H9 (cell line): ENCODE measurements around the gene ANO2. TPM values are rescaled to one million over a fixed set of nuclear protein-coding genes. Genes with fewer than 3 reads are reported as not detected.

Source experiments
- DNase-seq: peaks from one replicate; pipeline ENCODE4 v3.0.0-alpha.2; 2017
- H2AFZ ChIP-seq: one replicate; pipeline ENCODE4 v1.6.1; 2013; ENCODE audit warnings: mild to moderate bottlenecking, low read length, control low read depth, moderate library complexity
- H2AK5ac ChIP-seq: 2 replicates; pipeline ENCODE4 v1.6.1; 2013; ENCODE audit warnings: low read length, control low read depth, mixed read lengths; ENCODE audit not compliant: insufficient read length
- H2BK120ac ChIP-seq: one replicate; pipeline ENCODE4 v1.6.1; 2013; ENCODE audit warnings: low read depth, mild to moderate bottlenecking, low read length, control low read depth, inconsistent platforms; ENCODE audit not compliant: poor library complexity, severe bottlenecking
- H2BK12ac ChIP-seq: 2 replicates; pipeline ENCODE4 v1.6.1; 2013; ENCODE audit warnings: low read length, control low read depth, mixed read lengths, low read depth; ENCODE audit not compliant: insufficient read length
- H2BK15ac ChIP-seq: 2 replicates; pipeline ENCODE4 v1.6.1; 2013; ENCODE audit warnings: low read depth, low read length, control low read depth
- H2BK20ac ChIP-seq: one replicate; pipeline ENCODE4 v1.6.1; 2013; ENCODE audit warnings: low read depth, mild to moderate bottlenecking, low read length, control low read depth, inconsistent platforms; ENCODE audit not compliant: poor library complexity, severe bottlenecking
- H2BK5ac ChIP-seq: 2 replicates; pipeline ENCODE4 v1.6.1; 2013; ENCODE audit warnings: low read length, control low read depth, mixed read lengths; ENCODE audit not compliant: insufficient read length
- H3K14ac ChIP-seq: 2 replicates; pipeline ENCODE4 v1.6.1; 2013; ENCODE audit warnings: low read length, control low read depth; ENCODE audit not compliant: insufficient read depth
- H3K18ac ChIP-seq: 2 replicates; pipeline ENCODE4 v1.6.1; 2013; ENCODE audit warnings: low read depth, mild to moderate bottlenecking, mixed read lengths, low read length, control low read depth; ENCODE audit not compliant: insufficient read length
- H3K23ac ChIP-seq: 2 replicates; pipeline ENCODE4 v1.6.1; 2013; ENCODE audit warnings: low read length, control low read depth, mixed read lengths, low read depth; ENCODE audit not compliant: insufficient read length
- H3K23me2 ChIP-seq: 2 replicates; pipeline ENCODE4 v1.6.1; 2013; ENCODE audit warnings: low read depth, mild to moderate bottlenecking, mixed read lengths, low read length, control low read depth; ENCODE audit not compliant: insufficient read length, poor library complexity, severe bottlenecking
- H3K27ac ChIP-seq: 2 replicates; pipeline ENCODE4 v1.5.1; 2013; ENCODE audit warnings: low read length, control low read depth, mixed read lengths, low read depth; ENCODE audit not compliant: insufficient read length
- H3K27me3 ChIP-seq: 2 replicates; pipeline ENCODE4 v1.6.1; 2013; ENCODE audit warnings: low read length, control low read depth, inconsistent platforms; ENCODE audit not compliant: insufficient read depth
- H3K4ac ChIP-seq: 2 replicates; pipeline ENCODE4 v1.6.1; 2013; ENCODE audit warnings: low read depth, mild to moderate bottlenecking, control low read depth, inconsistent platforms, low read length, moderate library complexity
- H3K4me1 ChIP-seq: 2 replicates; pipeline ENCODE4 v1.6.1; 2013; ENCODE audit warnings: low read length, control low read depth, inconsistent platforms; ENCODE audit not compliant: insufficient read depth
- H3K4me2 ChIP-seq: 2 replicates; pipeline ENCODE4 v1.6.1; 2013; ENCODE audit warnings: low read length, control low read depth, mixed read lengths; ENCODE audit not compliant: insufficient read length, insufficient read depth
- H3K56ac ChIP-seq: 2 replicates; pipeline ENCODE4 v1.6.1; 2013; ENCODE audit warnings: low read depth, mild to moderate bottlenecking, mixed read lengths, low read length, control low read depth; ENCODE audit not compliant: insufficient read length
- H3K79me1 ChIP-seq: 2 replicates; pipeline ENCODE4 v1.6.1; 2013; ENCODE audit warnings: low read depth, mild to moderate bottlenecking, moderate library complexity, low read length, control low read depth, inconsistent platforms; ENCODE audit not compliant: insufficient read depth, poor library complexity, severe bottlenecking
- H3K79me2 ChIP-seq: 2 replicates; pipeline ENCODE4 v1.6.1; 2013; ENCODE audit warnings: low read length, control low read depth, inconsistent platforms; ENCODE audit not compliant: insufficient read depth
- H3K9ac ChIP-seq: 2 replicates; pipeline ENCODE4 v1.6.1; 2013; ENCODE audit warnings: low read length, control low read depth, mixed read lengths; ENCODE audit not compliant: insufficient read length; ENCODE audit errors: extremely low read depth
- H3K9me3 ChIP-seq: one replicate; pipeline ENCODE4 v1.6.1; 2013; ENCODE audit warnings: low read depth, low read length, inconsistent platforms; ENCODE audit not compliant: control insufficient read depth
- H3T11ph ChIP-seq: one replicate; pipeline ENCODE4 v1.6.1; 2013; ENCODE audit warnings: mild to moderate bottlenecking, low read length, control low read depth, inconsistent platforms
- H4K20me1 ChIP-seq: one replicate; pipeline ENCODE4 v1.6.1; 2013; ENCODE audit not compliant: control insufficient read depth, insufficient read length, insufficient read depth
- H4K5ac ChIP-seq: 2 replicates; pipeline ENCODE4 v1.6.1; 2013; ENCODE audit warnings: low read depth, mild to moderate bottlenecking, mixed read lengths, low read length, control low read depth; ENCODE audit not compliant: insufficient read length
- H4K8ac ChIP-seq: replicated peaks from 2 replicates; pipeline ENCODE4 v1.6.1; 2013; ENCODE audit warnings: low read length, control low read depth, mixed read lengths, low read depth; ENCODE audit not compliant: insufficient read length
- H4K91ac ChIP-seq: 2 replicates; pipeline ENCODE4 v1.6.1; 2013; ENCODE audit warnings: low read depth, mild to moderate bottlenecking, moderate library complexity, mixed read lengths, low read length, control low read depth; ENCODE audit not compliant: insufficient read length
- H3K27ac Mint-ChIP-seq, 3 experiments: 2 replicates in 2 of 3; 3 replicates in 1 of 3; pipeline ENCODE4 v1.8.0; 2020 to 2021; ENCODE audit warnings: mixed read lengths in 3 of 3, mild to moderate bottlenecking in 1 of 3, moderate library complexity in 1 of 3
- H3K27me3 Mint-ChIP-seq: 2 replicates; pipeline ENCODE4 v1.8.0; 2021; ENCODE audit warnings: low read depth, mild to moderate bottlenecking, moderate library complexity, mixed read lengths
- H3K36me3 Mint-ChIP-seq, 3 experiments: 2 replicates in 2 of 3; 3 replicates in 1 of 3; pipeline ENCODE4 v1.8.0; 2020 to 2021; ENCODE audit warnings: low read depth in 3 of 3, mixed read lengths in 3 of 3; ENCODE audit not compliant: insufficient read depth in 1 of 3
- H3K4me1 Mint-ChIP-seq, 2 experiments: 2 replicates each; pipeline ENCODE4 v1.8.0; 2020; ENCODE audit warnings: mixed read lengths in 2 of 2
- H3K4me3 Mint-ChIP-seq, 2 experiments: 2 replicates in 1 of 2; 3 replicates in 1 of 2; pipeline ENCODE4 v1.8.0; 2020 to 2021; ENCODE audit warnings: mild to moderate bottlenecking in 2 of 2, mixed read lengths in 2 of 2, moderate library complexity in 1 of 2
- H3K9me3 Mint-ChIP-seq, 2 experiments: 2 replicates in 1 of 2; 3 replicates in 1 of 2; pipeline ENCODE4 v1.8.0; 2020; ENCODE audit warnings: mild to moderate bottlenecking in 2 of 2, mixed read lengths in 2 of 2, moderate library complexity in 1 of 2
- CTCF ChIP-seq: fragments of 200-600 bp; sonication (generic); conservative IDR thresholded peaks from 3 replicates; pipeline ENCODE4 v1.8.0; 2021; ENCODE audit warnings: antibody characterized with exemption, mild to moderate bottlenecking
- total RNA-seq: library from RNA; stranded (reverse); gene quantifications from 2 replicates; pipeline ENCODE4 v1.2.1, GENCODE V29; 2021

ANO2 gene
- total RNA-seq, 1 experiment from 2014 or later, result 3.8 TPM

- no peak overlapping the region for H3T11ph ChIP-seq
- no peaks in the 10 kb centered on the region for H3K9me3 ChIP-seq
- no peak overlapping the region for H3K18ac ChIP-seq
- Mint-ChIP-seq H3K27me3 (no peaks in the 10 kb centered on the region), H3K27ac (no peak overlapping the region), H3K36me3 (no peaks in the 10 kb centered on the region), H3K9me3 (no peaks in the 10 kb centered on the region), H3K4me1 (peaks cover under 1% of the 10 kb centered on the region in 2 experiments; a peak in 2 of 4 replicates), H3K4me3 (no peak overlapping the region)
- H2BK15ac ChIP-seq, result no peak overlapping the region
- no peaks in the 10 kb centered on the region for H3K79me2 ChIP-seq
- no peak overlapping the region for H2AFZ ChIP-seq
- H4K91ac ChIP-seq, result no peak overlapping the region
- no peak overlapping the region for H2BK5ac ChIP-seq
- no peak overlapping the region for H4K5ac ChIP-seq
- no peaks in the 10 kb centered on the region for H3K23me2 ChIP-seq
- H3K56ac ChIP-seq, result no peak overlapping the region
- no peaks in the 10 kb centered on the region for H3K4me1 ChIP-seq
- no peaks in the 10 kb centered on the region for H3K27me3 ChIP-seq
- H3K23ac ChIP-seq, result no peak overlapping the region
- no peak overlapping the region for H2BK120ac ChIP-seq
- H2BK20ac ChIP-seq, result no peak overlapping the region
- no peak for DNase-seq
- TF ChIP-seq CTCF, result no peak
- no peak overlapping the region for H3K4me2 ChIP-seq
- no peak overlapping the region for H3K9ac ChIP-seq
- H3K4ac ChIP-seq, result no peak overlapping the region
- H3K14ac ChIP-seq, result no peak overlapping the region
- no peaks in the 10 kb centered on the region for H4K20me1 ChIP-seq
- H3K79me1 ChIP-seq, result no peaks in the 10 kb centered on the region
- no peak overlapping the region for H3K27ac ChIP-seq
- no peak overlapping the region for H4K8ac ChIP-seq
- H2BK12ac ChIP-seq, result no peak overlapping the region
- no peak overlapping the region for H2AK5ac ChIP-seq
Observed at GRCh38 chr12:5654019-5654418, 291.0 kb downstream of the ANO2 start.
